ENCODE measurements around the gene ERBIN.
"Not testable (repeated sequence)": the region's sequence is repeated elsewhere in the genome, so short reads cannot be mapped to it uniquely, and the experiment has no call there.

Gene ERBIN

GRCh38 chr5:65967288-65968066, 41.1 kb downstream of the ERBIN start:
- DNase-seq (ENCODE audit: low read depth), result no peak

- no peak for DNase-seq (ENCODE audit: low read depth)
These were observed 43.4 kb downstream of the ERBIN start for GRCh38 chr5:65969539-65970393.

GRCh38 chr5:65970481-65971367, 44.3 kb downstream of the ERBIN start:
- no peak for DNase-seq (ENCODE audit: low read depth)

- DNase-seq (ENCODE audit: low read depth), result no peak
These were observed 45.3 kb downstream of the ERBIN start for GRCh38 chr5:65971643-65972042.

GRCh38 chr5:65972896-65973295, 46.5 kb downstream of the ERBIN start:
- not testable (repeated sequence) for DNase-seq (ENCODE audit: low read depth)

- no peak for DNase-seq (ENCODE audit: low read depth)
These were observed 51.9 kb downstream of the ERBIN start for GRCh38 chr5:65978251-65978650.

- no peak for DNase-seq (ENCODE audit: low read depth)
These were observed 55.2 kb downstream of the ERBIN start for GRCh38 chr5:65981548-65981947.

GRCh38 chr5:65981969-65982619, 55.7 kb downstream of the ERBIN start:
- DNase-seq (ENCODE audit: low read depth), result no peak

- no peak for DNase-seq (ENCODE audit: low read depth)
These were observed 56.3 kb downstream of the ERBIN start for GRCh38 chr5:65982635-65983034.

- no peak for DNase-seq (ENCODE audit: low read depth)
These were observed 57.9 kb downstream of the ERBIN start for GRCh38 chr5:65984098-65984885.

- no peak for DNase-seq (ENCODE audit: low read depth)
These were observed 59.7 kb downstream of the ERBIN start for GRCh38 chr5:65986050-65986451.

- no peak for DNase-seq (ENCODE audit: low read depth)
These were observed 60.4 kb downstream of the ERBIN start for GRCh38 chr5:65986796-65987195.

GRCh38 chr5:65987982-65988381, 61.6 kb downstream of the ERBIN start:
- DNase-seq (ENCODE audit: low read depth), result no peak

- no peak for DNase-seq (ENCODE audit: low read depth)
These were observed 62.8 kb downstream of the ERBIN start for GRCh38 chr5:65989158-65989557.

- no peak for DNase-seq (ENCODE audit: low read depth)
These were observed 66.3 kb downstream of the ERBIN start for GRCh38 chr5:65992630-65993029.

- DNase-seq (ENCODE audit: low read depth), result no peak
These were observed 67.9 kb downstream of the ERBIN start for GRCh38 chr5:65994117-65994786.

GRCh38 chr5:65999061-65999723, 72.8 kb downstream of the ERBIN start:
- DNase-seq (ENCODE audit: low read depth), result no peak

GRCh38 chr5:66001952-66002351, 75.6 kb downstream of the ERBIN start:
- no peak for DNase-seq (ENCODE audit: low read depth)

GRCh38 chr5:66002415-66002814, 76.0 kb downstream of the ERBIN start:
- no peak for DNase-seq (ENCODE audit: low read depth)

- no peak for DNase-seq (ENCODE audit: low read depth)
These were observed 77.8 kb downstream of the ERBIN start for GRCh38 chr5:66004216-66004615.
